ENCODE measurements around the gene MACROD2. TPM values are rescaled to one million over a fixed set of nuclear protein-coding genes. Genes with fewer than 3 reads are reported as not detected.

The MACROD2 gene
- total RNA-seq, 2 donors from 2014 or later, result 8.3 to 21.8 TPM

DNA sequence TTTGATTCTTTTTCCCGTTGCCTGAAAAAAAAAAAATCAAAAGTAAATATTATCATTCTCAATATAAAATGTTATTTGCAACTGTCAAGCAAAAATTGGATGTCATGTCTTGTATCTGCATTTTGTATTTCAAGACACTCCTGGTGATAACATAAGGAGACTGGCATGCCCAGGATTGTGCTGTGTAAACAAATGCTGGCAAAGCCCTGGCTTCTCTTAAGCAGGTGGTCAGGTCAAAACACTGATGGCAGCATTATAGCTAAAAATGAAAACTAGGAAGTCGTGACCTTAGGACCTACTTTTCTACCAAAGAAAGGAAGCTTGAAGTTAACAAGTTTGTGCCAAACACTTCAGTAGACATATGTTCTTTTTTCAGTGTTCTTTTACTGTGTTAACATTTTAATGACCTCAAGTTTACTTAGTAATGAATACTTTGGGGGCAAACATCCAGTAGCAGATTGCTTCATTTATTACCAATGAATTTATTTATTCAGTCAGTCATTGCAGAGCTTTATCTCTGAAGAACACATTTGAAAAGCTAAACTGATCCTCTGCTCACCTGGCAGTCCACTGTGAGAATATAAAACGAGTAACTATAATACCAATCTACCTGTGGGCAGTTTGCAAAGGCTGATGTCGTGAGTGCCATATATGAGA is 585.2 kb downstream of the MACROD2 start:
- intact Hi-C loops (cut with DNase I), result no loop called here
- no peaks in the 10 kb centered on the region for H3K27me3 ChIP-seq
- TF ChIP-seq, protein P1, sequence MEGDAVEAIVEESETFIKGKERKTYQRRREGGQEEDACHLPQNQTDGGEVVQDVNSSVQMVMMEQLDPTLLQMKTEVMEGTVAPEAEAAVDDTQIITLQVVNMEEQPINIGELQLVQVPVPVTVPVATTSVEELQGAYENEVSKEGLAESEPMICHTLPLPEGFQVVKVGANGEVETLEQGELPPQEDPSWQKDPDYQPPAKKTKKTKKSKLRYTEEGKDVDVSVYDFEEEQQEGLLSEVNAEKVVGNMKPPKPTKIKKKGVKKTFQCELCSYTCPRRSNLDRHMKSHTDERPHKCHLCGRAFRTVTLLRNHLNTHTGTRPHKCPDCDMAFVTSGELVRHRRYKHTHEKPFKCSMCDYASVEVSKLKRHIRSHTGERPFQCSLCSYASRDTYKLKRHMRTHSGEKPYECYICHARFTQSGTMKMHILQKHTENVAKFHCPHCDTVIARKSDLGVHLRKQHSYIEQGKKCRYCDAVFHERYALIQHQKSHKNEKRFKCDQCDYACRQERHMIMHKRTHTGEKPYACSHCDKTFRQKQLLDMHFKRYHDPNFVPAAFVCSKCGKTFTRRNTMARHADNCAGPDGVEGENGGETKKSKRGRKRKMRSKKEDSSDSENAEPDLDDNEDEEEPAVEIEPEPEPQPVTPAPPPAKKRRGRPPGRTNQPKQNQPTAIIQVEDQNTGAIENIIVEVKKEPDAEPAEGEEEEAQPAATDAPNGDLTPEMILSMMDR (IDR thresholded peaks at IDR 0.05), result no peak
- no peak for TF ChIP-seq POLR2A (IDR thresholded peaks at IDR 0.05)
- H3K36me3 ChIP-seq (replicated peaks in 1 of 2; ENCODE audit: insufficient read depth in 1 of 2, low read depth in 2 of 2), result no peaks in the 10 kb centered on the region
- ATAC-seq (peak; percentile 15), DNase-seq (peak in 1 of 4 donors; percentile 11)
- H3K27ac ChIP-seq, result no peak overlapping the region
- no peak overlapping the region for H3K4me3 ChIP-seq
- no peaks in the 10 kb centered on the region for H3K9me3 ChIP-seq
- WGBS, 2 donors, result 32 to 41% methylated on average over 4 of the region's 4 CpGs
- peaks cover 5% of the 10 kb centered on the region for H3K4me1 ChIP-seq

DNA sequence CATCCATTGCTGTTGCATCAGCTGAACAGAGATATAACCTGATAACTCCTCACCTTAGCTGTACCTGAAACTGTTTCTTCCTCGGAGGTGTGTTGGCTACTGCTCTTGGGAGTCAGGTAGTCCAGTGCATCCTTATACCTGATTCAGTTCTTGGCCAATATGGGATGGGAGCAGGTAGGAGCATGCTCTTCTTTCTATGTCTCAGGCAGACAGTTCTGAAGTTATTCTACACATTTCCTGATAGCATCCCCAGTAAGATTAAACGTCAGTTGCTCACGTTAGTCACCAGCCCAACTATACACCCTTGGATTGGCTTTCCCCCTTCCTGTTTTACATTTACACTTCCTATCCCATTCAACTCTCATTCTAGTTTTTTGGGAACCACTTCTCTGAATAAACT is 586.4 kb downstream of the MACROD2 start:
- intact Hi-C loops (cut with DNase I), result no loop called here
- Histone ChIP-seq H3K36me3 (replicated peaks in 1 of 2; ENCODE audit: insufficient read depth in 1 of 2, low read depth in 2 of 2) (no peaks in the 10 kb centered on the region), H3K9me3 (no peaks in the 10 kb centered on the region), H3K27ac (no peak overlapping the region), H3K4me1 (no peaks in the 10 kb centered on the region), H3K27me3 (no peaks in the 10 kb centered on the region), H3K4me3 (no peak overlapping the region)
- TF ChIP-seq, protein P1 (IDR thresholded peaks at IDR 0.05), result no peak
- TF ChIP-seq POLR2A (IDR thresholded peaks at IDR 0.05), result no peak
- DNase-seq (no peak), ATAC-seq (no peak)
- WGBS, 2 donors, result 87 to 92% methylated on average over 3 of the region's 3 CpGs

DNA sequence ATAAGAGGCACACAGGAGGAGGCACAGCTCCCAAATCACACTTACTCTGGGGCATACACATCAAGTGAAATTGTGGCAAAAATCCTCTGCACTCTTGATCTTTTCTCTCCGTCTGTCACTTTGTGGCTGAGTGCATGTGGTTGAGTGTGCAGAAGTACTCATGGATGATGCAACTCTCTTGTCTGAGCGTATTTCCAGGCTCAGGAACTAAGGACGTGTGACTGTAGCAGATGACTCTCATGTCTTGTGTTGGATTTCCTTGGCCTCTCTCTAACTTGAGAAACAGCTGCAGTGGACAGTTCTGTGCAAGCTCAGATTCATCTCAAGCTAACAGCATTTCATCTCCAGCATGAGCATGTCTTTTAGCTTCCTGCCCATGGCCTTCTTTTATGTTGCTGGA is 587.5 kb downstream of the MACROD2 start:
- no peak overlapping the region for H3K27ac ChIP-seq
- H3K4me1 ChIP-seq, result no peaks in the 10 kb centered on the region
- H3K36me3 ChIP-seq (replicated peaks in 1 of 2; ENCODE audit: insufficient read depth in 1 of 2, low read depth in 2 of 2), result no peaks in the 10 kb centered on the region
- TF ChIP-seq, protein P1 (IDR thresholded peaks at IDR 0.05), result no peak
- TF ChIP-seq POLR2A (IDR thresholded peaks at IDR 0.05), result no peak
- H3K9me3 ChIP-seq, result no peaks in the 10 kb centered on the region
- ATAC-seq, result no peak
- WGBS, 2 donors, result 66 to 71% methylated on average over 3 of the region's 3 CpGs
- intact Hi-C loops (cut with DNase I), result no loop called here
- DNase-seq, result no peak
- H3K4me3 ChIP-seq, result no peak overlapping the region
- no peaks in the 10 kb centered on the region for H3K27me3 ChIP-seq

DNA sequence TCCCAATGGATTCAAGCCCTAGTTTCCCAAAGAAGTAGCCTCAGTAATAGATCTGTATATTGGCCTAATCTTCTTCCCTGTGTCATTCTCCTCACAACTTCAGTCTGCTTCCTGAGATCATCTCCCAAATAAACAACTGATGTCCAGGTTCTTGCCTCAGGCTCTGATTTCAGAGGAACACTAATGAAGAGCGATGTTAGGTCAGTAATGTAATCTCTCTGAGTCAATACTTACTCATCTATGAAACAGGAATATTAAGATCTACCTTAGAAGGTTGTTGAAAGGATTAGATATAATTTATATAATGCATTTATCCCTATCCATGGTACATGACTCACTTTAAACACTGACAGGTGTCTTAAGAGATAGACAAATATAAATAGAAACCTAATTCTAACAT is 588.1 kb downstream of the MACROD2 start:
- H3K4me1 ChIP-seq, result no peaks in the 10 kb centered on the region
- no peaks in the 10 kb centered on the region for H3K36me3 ChIP-seq (replicated peaks in 1 of 2; ENCODE audit: insufficient read depth in 1 of 2, low read depth in 2 of 2)
- WGBS, 2 donors, result 81 to 94% methylated on average over 1 of the region's 1 CpG
- no peaks in the 10 kb centered on the region for H3K9me3 ChIP-seq
- no peak overlapping the region for H3K4me3 ChIP-seq
- DNase-seq (no peak), ATAC-seq (no peak)
- H3K27ac ChIP-seq, result no peak overlapping the region
- intact Hi-C loops (cut with DNase I), result no loop called here
- no peak for TF ChIP-seq POLR2A (IDR thresholded peaks at IDR 0.05)
- TF ChIP-seq, protein P1 (IDR thresholded peaks at IDR 0.05), result no peak
- no peaks in the 10 kb centered on the region for H3K27me3 ChIP-seq

DNA sequence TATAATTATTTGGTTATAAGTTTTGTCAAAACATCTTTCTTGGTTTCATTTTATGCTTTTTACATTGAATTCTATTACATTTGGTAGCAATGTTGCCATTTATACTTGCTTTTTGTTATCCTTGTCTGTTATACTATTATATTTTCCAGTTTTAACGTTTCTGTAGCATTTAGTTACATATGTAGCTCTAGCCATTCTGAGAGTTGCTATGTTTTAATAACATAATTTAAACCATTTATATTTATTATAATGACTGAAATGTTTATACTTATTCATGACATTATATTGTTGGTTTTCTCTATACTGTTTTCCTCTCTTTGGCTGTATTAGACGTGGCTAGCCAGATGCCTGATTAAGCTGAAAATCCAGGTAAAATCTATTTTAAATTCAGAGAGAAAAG is 594.1 kb downstream of the MACROD2 start:
- Histone ChIP-seq H3K9me3 (no peaks in the 10 kb centered on the region), H3K27me3 (no peaks in the 10 kb centered on the region), H3K4me3 (no peak overlapping the region), H3K36me3 (replicated peaks in 1 of 2; ENCODE audit: insufficient read depth in 1 of 2, low read depth in 2 of 2) (no peaks in the 10 kb centered on the region), H3K4me1 (no peaks in the 10 kb centered on the region), H3K27ac (no peak overlapping the region)
- no peak for DNase-seq
- no peak for TF ChIP-seq POLR2A (IDR thresholded peaks at IDR 0.05)
- TF ChIP-seq, protein P1 (IDR thresholded peaks at IDR 0.05), result no peak
- WGBS, 2 donors, result 71 to 78% methylated on average over 2 of the region's 2 CpGs
- ATAC-seq, result no peak
- intact Hi-C loops (cut with DNase I), result no loop called here

All from body of pancreas (tissue), 4 donors.